Measurements from ENCODE around the gene HOXD4.

Gene HOXD4

GRCh38 chr2:176187899-176188773 lies 36.8 kb downstream of the HOXD4 start, which contains the start of gene HOXD1:
TSS of gene HOXD1 (plus strand) at chr2:176188668. CDS start at chr2:176188802, 134 bp downstream.
- DNase-seq (ENCODE audit: low read depth) = no peak

- DNase-seq (ENCODE audit: low read depth) = no peak
These were observed 37.7 kb downstream of the HOXD4 start for GRCh38 chr2:176188774-176189680.

GRCh38 chr2:176189681-176190641 lies 38.6 kb downstream of the HOXD4 start:
- no peak for DNase-seq (ENCODE audit: low read depth)

- DNase-seq (ENCODE audit: low read depth) = no peak
These were observed 41.0 kb downstream of the HOXD4 start for GRCh38 chr2:176192351-176192750.

- no peak for DNase-seq (ENCODE audit: low read depth)
These were observed 41.7 kb downstream of the HOXD4 start for GRCh38 chr2:176193048-176193447.

GRCh38 chr2:176199902-176200301 lies 48.6 kb downstream of the HOXD4 start:
- DNase-seq (ENCODE audit: low read depth) = no peak

GRCh38 chr2:176200971-176201370 lies 49.6 kb downstream of the HOXD4 start:
- DNase-seq (ENCODE audit: low read depth) = no peak

GRCh38 chr2:176202491-176202890 lies 51.1 kb downstream of the HOXD4 start:
- no peak for DNase-seq (ENCODE audit: low read depth)
